Measurements from ENCODE around the gene SATB2.

SATB2 gene

DNA sequence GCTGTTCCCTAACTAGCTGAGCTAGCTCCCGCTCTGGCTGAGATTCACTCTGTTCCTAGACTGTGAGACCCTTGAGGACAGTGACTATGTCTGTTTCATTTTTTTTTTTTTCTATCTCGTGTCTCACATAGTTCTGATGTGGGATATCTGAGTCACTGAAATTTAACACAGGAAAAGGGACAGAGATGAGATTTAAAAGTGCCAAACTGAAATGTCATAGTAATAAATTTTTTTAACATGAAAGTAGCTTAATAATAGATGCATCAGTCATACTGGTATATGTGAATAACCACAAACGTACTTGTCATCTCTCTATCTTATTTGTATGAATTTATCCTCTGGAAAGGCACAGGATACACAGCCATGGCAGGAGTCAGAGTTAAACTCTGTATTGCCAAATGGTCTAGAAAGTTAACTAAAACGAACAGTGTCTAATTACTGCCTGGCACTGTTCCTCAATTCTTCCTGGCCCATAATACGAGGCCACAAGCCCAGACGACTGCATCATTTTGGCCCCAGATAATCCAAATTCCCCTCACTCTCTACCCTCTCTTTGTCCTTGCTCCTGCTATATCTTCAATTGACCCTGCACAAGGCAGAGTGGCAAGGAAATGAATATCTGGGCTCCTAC, 87.5 kb downstream of the SATB2 start:
- peak; percentile 31 for DNase-seq (ENCODE audit: low read depth)
- no peak overlapping the region for H3K4me3 ChIP-seq (ENCODE audit: control insufficient read depth, low read depth, low read length)
- TF ChIP-seq, protein P1, sequence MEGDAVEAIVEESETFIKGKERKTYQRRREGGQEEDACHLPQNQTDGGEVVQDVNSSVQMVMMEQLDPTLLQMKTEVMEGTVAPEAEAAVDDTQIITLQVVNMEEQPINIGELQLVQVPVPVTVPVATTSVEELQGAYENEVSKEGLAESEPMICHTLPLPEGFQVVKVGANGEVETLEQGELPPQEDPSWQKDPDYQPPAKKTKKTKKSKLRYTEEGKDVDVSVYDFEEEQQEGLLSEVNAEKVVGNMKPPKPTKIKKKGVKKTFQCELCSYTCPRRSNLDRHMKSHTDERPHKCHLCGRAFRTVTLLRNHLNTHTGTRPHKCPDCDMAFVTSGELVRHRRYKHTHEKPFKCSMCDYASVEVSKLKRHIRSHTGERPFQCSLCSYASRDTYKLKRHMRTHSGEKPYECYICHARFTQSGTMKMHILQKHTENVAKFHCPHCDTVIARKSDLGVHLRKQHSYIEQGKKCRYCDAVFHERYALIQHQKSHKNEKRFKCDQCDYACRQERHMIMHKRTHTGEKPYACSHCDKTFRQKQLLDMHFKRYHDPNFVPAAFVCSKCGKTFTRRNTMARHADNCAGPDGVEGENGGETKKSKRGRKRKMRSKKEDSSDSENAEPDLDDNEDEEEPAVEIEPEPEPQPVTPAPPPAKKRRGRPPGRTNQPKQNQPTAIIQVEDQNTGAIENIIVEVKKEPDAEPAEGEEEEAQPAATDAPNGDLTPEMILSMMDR (conservative IDR thresholded peaks at IDR 0.05; ENCODE audit: control insufficient read depth, insufficient read depth, low read depth, low read length): no peak

DNA sequence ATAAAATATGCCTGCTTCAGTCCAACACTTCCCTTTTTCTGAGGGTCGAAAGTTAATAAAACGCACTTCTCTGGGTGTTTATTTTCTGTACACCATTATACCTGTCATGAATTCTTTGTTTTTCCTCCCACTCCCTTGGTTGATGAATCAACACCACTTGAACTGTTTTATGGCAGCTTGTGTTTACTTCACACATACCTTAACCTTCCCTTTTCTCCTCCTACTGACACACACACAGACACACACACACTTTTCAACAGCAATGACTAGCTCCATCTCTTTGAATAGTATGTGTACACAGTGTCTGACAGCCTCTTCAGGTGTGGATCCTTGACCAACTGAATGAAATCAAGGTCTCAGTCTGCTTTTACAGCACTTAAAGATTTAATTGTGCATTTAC, 91.3 kb downstream of the SATB2 start:
- TF ChIP-seq, protein P1 (conservative IDR thresholded peaks at IDR 0.05; ENCODE audit: control insufficient read depth, insufficient read depth, low read depth, low read length): no peak
- DNase-seq (ENCODE audit: low read depth): no peak
- H3K4me3 ChIP-seq (ENCODE audit: control insufficient read depth, low read depth, low read length): no peak overlapping the region

DNA sequence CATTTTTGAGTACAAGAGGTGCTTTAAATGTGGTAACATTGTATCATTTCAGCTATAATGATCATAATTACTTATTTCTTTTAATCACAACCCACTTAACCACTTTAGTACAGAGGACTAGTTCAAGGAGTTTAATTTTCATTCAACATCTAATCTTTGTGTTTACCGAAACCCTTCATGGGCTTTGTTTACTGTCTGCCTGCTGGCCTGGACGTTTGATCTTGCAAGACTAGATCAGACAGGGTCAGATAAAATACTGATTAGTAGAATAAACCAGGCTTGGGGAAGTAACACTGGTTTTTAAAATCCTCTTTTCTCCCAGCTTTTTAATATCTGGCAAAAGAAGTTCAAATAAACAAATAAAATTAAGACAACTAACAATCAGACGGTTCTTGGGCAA, 93.6 kb downstream of the SATB2 start:
- H3K4me3 ChIP-seq (ENCODE audit: control insufficient read depth, low read depth, low read length): no peak overlapping the region
- no peak for DNase-seq (ENCODE audit: low read depth)
- TF ChIP-seq, protein P1 (conservative IDR thresholded peaks at IDR 0.05; ENCODE audit: control insufficient read depth, insufficient read depth, low read depth, low read length): no peak

DNA sequence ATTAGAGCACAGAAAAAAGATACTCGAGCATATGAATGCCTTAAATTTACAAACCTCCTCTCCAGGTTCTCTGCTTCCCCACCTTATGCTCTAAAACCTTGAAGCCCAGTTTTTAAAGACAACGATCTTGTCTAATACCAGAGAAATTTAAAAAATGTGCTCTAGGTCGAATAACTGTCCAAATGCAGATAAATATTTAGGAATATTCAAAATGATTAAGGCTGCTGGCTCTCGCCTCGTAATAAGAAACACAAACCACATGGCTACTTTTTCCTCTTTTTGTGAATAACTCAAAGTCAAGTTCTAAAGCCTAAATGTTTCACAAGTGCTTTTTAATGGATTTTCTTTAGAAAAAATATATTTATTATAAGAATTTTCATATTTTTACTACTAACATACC, 101.3 kb downstream of the SATB2 start:
- H3K4me3 ChIP-seq (ENCODE audit: control insufficient read depth, low read depth, low read length): no peak overlapping the region
- DNase-seq (ENCODE audit: low read depth): no peak
- TF ChIP-seq, protein P1 (conservative IDR thresholded peaks at IDR 0.05; ENCODE audit: control insufficient read depth, insufficient read depth, low read depth, low read length): no peak

DNA sequence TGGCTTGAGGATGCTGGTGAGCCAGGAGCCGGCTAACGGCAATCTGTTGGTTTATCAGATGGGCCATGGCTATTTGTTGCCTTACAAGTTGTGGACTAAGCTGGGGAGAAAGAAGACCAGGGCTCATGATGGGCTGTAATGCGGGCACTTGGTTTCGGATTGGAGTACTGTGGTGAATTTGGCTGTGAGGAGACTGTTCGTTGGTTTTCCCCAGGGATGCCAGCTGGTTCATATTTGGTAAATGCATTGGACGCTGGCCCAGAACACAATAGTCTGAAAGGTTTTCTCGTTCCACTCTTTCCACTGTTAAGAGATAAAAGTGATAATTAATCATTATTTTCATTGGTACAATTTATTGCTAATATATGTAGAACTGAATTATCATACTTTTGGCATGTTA, 108.9 kb downstream of the SATB2 start:
- TF ChIP-seq, protein P1 (conservative IDR thresholded peaks at IDR 0.05; ENCODE audit: control insufficient read depth, insufficient read depth, low read depth, low read length): no peak
- DNase-seq (ENCODE audit: low read depth): no peak
- H3K4me3 ChIP-seq (ENCODE audit: control insufficient read depth, low read depth, low read length): no peak overlapping the region

DNA sequence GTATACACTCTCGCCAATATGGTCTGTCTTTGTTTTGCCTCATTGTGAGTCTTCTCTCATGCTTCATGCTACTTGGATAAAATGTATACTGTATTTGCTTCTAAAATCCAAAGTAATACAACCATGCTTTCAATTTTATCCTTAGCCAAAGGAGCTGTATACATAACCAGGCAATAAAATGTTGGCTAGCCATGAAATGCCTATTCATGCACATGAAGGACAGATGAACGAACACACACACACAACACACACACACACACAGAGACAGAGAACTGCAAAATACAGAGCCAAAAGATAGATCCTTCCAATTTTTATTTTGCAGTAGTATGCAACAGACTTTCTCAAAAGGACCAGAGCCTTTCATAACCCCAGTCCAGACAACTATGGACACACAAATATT, 113.7 kb downstream of the SATB2 start:
- TF ChIP-seq, protein P1 (conservative IDR thresholded peaks at IDR 0.05; ENCODE audit: control insufficient read depth, insufficient read depth, low read depth, low read length): no peak
- DNase-seq (ENCODE audit: low read depth): no peak
- no peak overlapping the region for H3K4me3 ChIP-seq (ENCODE audit: control insufficient read depth, low read depth, low read length)

DNA sequence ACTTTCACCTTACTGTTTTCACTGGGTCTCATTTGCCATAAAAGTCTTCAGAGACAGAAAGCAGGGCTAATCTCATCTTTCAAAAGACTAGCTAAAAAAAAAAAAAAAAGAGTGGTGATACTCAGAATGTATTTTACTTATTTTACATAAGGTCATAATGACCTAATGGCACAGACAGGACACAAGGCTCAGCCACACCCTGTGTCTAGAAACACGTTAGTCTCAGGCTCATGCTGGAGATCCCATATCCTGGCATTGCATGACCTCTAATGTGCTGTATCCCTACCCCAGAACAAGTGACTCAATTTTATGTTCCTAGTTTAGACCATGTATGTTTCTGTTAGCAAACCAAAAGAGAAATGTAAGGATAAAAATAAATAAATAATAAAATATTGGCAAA, 115.4 kb downstream of the SATB2 start:
- no peak for DNase-seq (ENCODE audit: low read depth)
- TF ChIP-seq, protein P1 (conservative IDR thresholded peaks at IDR 0.05; ENCODE audit: control insufficient read depth, insufficient read depth, low read depth, low read length): no peak
- H3K4me3 ChIP-seq (ENCODE audit: control insufficient read depth, low read depth, low read length): no peak overlapping the region
